ENCODE measurements around the gene SNX9. TPM values are rescaled to one million over a fixed set of nuclear protein-coding genes. Genes with fewer than 3 reads are reported as not detected.

Gene SNX9
- total RNA-seq, 2 experiments from 2014 or later: 46.6 to 48.5 TPM

DNA sequence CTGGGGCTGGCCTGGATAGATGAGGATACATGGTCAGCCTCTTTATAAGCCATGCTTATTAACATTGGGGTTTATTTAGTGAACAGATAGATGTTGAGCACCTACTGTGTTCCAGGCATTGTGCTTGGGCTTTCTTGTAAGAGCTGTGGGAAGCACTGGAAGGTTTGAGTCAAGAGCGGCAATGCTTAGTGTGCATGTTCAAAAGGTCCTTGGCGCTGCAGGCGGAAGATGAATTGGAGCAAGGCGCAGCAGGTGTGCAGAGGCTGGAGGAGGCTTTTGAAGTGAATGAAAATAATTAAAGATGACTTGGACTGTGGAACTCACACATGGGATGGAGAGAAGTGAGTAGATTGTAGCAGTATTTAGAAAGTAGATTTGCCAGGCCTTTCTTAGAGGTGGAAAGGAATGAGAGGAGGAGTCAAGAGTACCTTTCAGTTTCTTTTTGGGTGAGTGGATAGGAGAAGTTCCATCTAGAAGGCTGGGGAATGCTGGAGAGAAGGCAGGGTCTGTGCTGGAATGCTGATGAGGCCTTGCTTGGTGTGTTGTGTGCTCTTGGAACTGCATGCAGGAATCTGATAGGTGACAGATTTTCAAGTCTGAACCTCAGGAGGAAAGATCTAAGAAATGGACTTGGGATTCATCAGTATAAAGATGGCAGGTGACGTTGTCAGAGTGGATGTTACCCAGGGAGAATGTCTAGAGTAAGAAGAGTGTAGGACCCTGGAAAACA, 26.4 kb downstream of the SNX9 start:
- no peak for ATAC-seq (ENCODE audit: poor library complexity)
- intact Hi-C loops (cut with DNase I, micrococcal nuclease): no loop called here
- Histone ChIP-seq H3K4me1 (ENCODE audit: insufficient read depth, low read length) (peaks cover 20% of the 10 kb centered on the region), H3K9me3 (ENCODE audit: control insufficient read depth in 1 of 2, insufficient read depth in 1 of 2, low read length in 2 of 2) (peaks cover 20 to 21% of the 10 kb centered on the region in 2 experiments), H3K36me3 (ENCODE audit: insufficient read depth, low read length) (no peaks in the 10 kb centered on the region), H3K4me3 (ENCODE audit: low read length) (no peak overlapping the region), H3K27me3 (ENCODE audit: control insufficient read depth in 1 of 2, insufficient read depth in 2 of 2, low read length in 2 of 2) (no peaks in the 10 kb centered on the region), H3K27ac (ENCODE audit: low read depth in 1 of 2, low read length in 2 of 2) (no peak overlapping the region)
- DNase-seq: no peak
- Mint-ChIP-seq H3K4me3 (peak overlapping the region; percentile 37), H3K27ac (peak overlapping the region; percentile 8), H3K27me3 (no peaks in the 10 kb centered on the region), H3K9me3 (peaks cover 13% of the 10 kb centered on the region), H3K4me1 (ENCODE audit: low read depth) (peaks cover 72% of the 10 kb centered on the region), H3K36me3 (ENCODE audit: low read depth) (peaks cover 61% of the 10 kb centered on the region)
- CTCF ChIA-PET: interaction anchor here (1.2 kb wide), 1 partner anchor 93 kb away, joined by 3 read pairs; no protein-coding TSS in a partner anchor
- TF ChIP-seq, protein P1, sequence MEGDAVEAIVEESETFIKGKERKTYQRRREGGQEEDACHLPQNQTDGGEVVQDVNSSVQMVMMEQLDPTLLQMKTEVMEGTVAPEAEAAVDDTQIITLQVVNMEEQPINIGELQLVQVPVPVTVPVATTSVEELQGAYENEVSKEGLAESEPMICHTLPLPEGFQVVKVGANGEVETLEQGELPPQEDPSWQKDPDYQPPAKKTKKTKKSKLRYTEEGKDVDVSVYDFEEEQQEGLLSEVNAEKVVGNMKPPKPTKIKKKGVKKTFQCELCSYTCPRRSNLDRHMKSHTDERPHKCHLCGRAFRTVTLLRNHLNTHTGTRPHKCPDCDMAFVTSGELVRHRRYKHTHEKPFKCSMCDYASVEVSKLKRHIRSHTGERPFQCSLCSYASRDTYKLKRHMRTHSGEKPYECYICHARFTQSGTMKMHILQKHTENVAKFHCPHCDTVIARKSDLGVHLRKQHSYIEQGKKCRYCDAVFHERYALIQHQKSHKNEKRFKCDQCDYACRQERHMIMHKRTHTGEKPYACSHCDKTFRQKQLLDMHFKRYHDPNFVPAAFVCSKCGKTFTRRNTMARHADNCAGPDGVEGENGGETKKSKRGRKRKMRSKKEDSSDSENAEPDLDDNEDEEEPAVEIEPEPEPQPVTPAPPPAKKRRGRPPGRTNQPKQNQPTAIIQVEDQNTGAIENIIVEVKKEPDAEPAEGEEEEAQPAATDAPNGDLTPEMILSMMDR (IDR thresholded peaks at IDR 0.05): no peak
- POLR2A ChIA-PET: no interaction called here

DNA sequence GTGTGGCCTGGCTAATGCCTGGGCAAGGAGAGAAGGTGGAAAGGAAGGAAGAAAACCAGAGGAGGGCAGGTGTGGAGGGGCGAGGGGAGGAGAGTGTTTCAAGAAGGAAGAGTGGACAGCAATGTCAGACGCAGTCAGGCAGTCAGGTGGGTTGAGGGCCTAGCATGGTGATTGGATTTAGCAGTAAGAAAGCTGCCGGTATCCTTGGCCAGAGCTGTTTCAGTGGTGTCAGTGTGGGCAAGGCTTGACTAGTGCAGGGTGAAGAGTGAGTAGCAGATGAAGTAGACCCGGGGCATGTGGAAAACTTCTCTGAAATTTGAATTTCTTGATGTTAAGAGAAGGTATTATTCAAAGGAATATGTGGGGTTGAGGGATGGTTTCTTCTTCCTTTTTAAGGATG, 27.0 kb downstream of the SNX9 start:
- H3K4me3 ChIP-seq (ENCODE audit: low read length): no peak overlapping the region
- POLR2A ChIA-PET: no interaction called here

DNA sequence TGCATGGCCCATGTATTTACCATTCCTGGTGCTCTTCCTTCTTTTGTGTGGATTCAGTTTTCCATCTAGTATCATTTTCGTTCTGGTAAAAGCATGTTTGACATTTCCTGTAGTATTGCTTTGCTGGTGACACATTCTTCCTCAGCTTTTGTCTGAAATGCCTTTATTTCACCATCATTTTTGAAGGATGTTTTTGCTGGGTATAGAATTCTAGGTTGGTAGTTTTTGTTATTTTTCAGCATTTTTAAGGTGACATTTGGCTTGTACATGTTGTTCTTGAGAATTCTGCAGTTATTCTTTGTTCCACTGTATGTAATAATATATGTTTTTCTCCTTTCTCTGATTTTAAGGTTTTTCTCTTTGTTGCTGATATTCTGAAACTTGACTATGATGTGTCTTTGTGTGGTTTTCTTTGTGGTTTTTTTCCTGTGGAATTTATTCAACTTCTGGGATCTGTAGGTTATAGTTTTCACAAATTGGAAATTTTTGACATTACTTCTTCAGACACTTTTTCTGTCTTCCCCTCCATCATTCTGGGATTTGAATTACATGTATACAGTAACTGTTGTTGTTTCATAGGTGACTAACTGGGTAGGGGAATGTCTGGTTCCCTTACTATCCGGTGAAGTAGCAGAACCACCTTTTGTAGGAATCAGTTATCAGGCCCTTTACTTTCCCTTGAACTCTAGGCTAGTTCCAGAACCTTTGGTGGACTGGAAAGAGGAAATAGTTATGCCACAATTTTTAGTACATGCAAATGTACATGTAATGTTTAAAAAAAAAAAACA, 30.2 kb downstream of the SNX9 start:
- Histone ChIP-seq H3K9me3 (ENCODE audit: control insufficient read depth in 1 of 2, insufficient read depth in 1 of 2, low read length in 2 of 2) (peaks cover 21 to 23% of the 10 kb centered on the region in 2 experiments), H3K36me3 (ENCODE audit: insufficient read depth, low read length) (no peaks in the 10 kb centered on the region), H3K4me1 (ENCODE audit: insufficient read depth, low read length) (peaks cover 13% of the 10 kb centered on the region), H3K27ac (ENCODE audit: low read depth in 1 of 2, low read length in 2 of 2) (no peak overlapping the region), H3K27me3 (ENCODE audit: control insufficient read depth in 1 of 2, insufficient read depth in 2 of 2, low read length in 2 of 2) (no peaks in the 10 kb centered on the region), H3K4me3 (ENCODE audit: low read length) (no peak overlapping the region)
- CTCF ChIA-PET: no interaction called here
- ATAC-seq (ENCODE audit: poor library complexity) (no peak), DNase-seq (no peak)
- peak overlapping the region; percentile 57 for H3K27ac Mint-ChIP-seq
- H3K4me1 Mint-ChIP-seq (ENCODE audit: low read depth): peaks cover 79% of the 10 kb centered on the region
- H3K36me3 Mint-ChIP-seq (ENCODE audit: low read depth): peaks cover 61% of the 10 kb centered on the region
- intact Hi-C loops (cut with DNase I, micrococcal nuclease): no loop called here
- POLR2A ChIA-PET: no interaction called here
- H3K27me3 Mint-ChIP-seq: no peaks in the 10 kb centered on the region
- H3K4me3 Mint-ChIP-seq: peak overlapping the region; percentile 26
- peaks cover 13% of the 10 kb centered on the region for H3K9me3 Mint-ChIP-seq
- TF ChIP-seq, protein P1 (IDR thresholded peaks at IDR 0.05): no peak

More for the DNA sequence above, 27.0 kb downstream of the SNX9 start:
- H3K4me1 Mint-ChIP-seq (ENCODE audit: low read depth): peaks cover 78% of the 10 kb centered on the region
- no peak overlapping the region for H3K27ac ChIP-seq (ENCODE audit: low read depth in 1 of 2, low read length in 2 of 2)
- TF ChIP-seq, protein P1 (IDR thresholded peaks at IDR 0.05): no peak
- DNase-seq: no peak
- CTCF ChIA-PET: interaction anchor here (1.0 kb wide), 1 partner anchor 13 kb away, joined by 3 read pairs; no protein-coding TSS in a partner anchor
- H3K27ac Mint-ChIP-seq: peak overlapping the region; percentile 8
- H3K36me3 ChIP-seq (ENCODE audit: insufficient read depth, low read length): no peaks in the 10 kb centered on the region
- peaks cover 20% of the 10 kb centered on the region for H3K4me1 ChIP-seq (ENCODE audit: insufficient read depth, low read length)
- no peaks in the 10 kb centered on the region for H3K27me3 Mint-ChIP-seq
- no peaks in the 10 kb centered on the region for H3K27me3 ChIP-seq (ENCODE audit: control insufficient read depth in 1 of 2, insufficient read depth in 2 of 2, low read length in 2 of 2)
- H3K36me3 Mint-ChIP-seq (ENCODE audit: low read depth): peaks cover 66% of the 10 kb centered on the region
- ATAC-seq (ENCODE audit: poor library complexity): no peak
- H3K9me3 Mint-ChIP-seq: peaks cover 13% of the 10 kb centered on the region
- H3K4me3 Mint-ChIP-seq: no peak overlapping the region
- peaks cover 20 to 21% of the 10 kb centered on the region in 2 experiments for H3K9me3 ChIP-seq (ENCODE audit: control insufficient read depth in 1 of 2, insufficient read depth in 1 of 2, low read length in 2 of 2)
- intact Hi-C loops (cut with DNase I, micrococcal nuclease): no loop called here
